IPS-15b (cell line): Measurements from ENCODE around the gene STIP1.
"Not testable (repeated sequence)": the region's sequence is repeated elsewhere in the genome, so short reads cannot be mapped to it uniquely, and the experiment has no call there.

Experiments used
- H3K27me3 ChIP-seq: one replicate; pipeline ENCODE4 v1.6.1; 2013; ENCODE audit warnings: low read length; ENCODE audit not compliant: control insufficient read depth, insufficient read depth
- H3K36me3 ChIP-seq: one replicate; pipeline ENCODE4 v1.6.1; 2013; ENCODE audit warnings: low read length; ENCODE audit not compliant: control insufficient read depth, insufficient read depth
- H3K4me1 ChIP-seq: one replicate; pipeline ENCODE4 v1.6.1; 2013; ENCODE audit warnings: mild to moderate bottlenecking, low read length; ENCODE audit not compliant: control insufficient read depth, insufficient read depth
- H3K4me3 ChIP-seq: one replicate; pipeline ENCODE4 v1.5.1; 2013; ENCODE audit warnings: low read depth, low read length
- H3K9ac ChIP-seq: one replicate; pipeline ENCODE4 v1.6.1; 2013; ENCODE audit warnings: low read depth, mild to moderate bottlenecking, low read length
- H3K9me3 ChIP-seq: one replicate; pipeline ENCODE4 v1.6.1; 2013; ENCODE audit warnings: mild to moderate bottlenecking, low read length; ENCODE audit not compliant: control insufficient read depth, insufficient read depth

The STIP1 gene

GRCh38 chr11:64150051-64150450 lies 35.9 kb upstream of the STIP1 start:
- Histone ChIP-seq H3K9ac (no peak overlapping the region), H3K36me3 (peaks cover 4% of the 10 kb centered on the region), H3K9me3 (no peaks in the 10 kb centered on the region), H3K4me3 (no peak overlapping the region), H3K27me3 (no peaks in the 10 kb centered on the region), H3K4me1 (peaks cover 3% of the 10 kb centered on the region)

GRCh38 chr11:64150481-64151239 lies 35.3 kb upstream of the STIP1 start:
- no peak overlapping the region for H3K9ac ChIP-seq
- no peaks in the 10 kb centered on the region for H3K27me3 ChIP-seq

GRCh38 chr11:64151337-64151736 lies 34.6 kb upstream of the STIP1 start:
- peaks cover 3% of the 10 kb centered on the region for H3K4me1 ChIP-seq
- peaks cover 4% of the 10 kb centered on the region for H3K36me3 ChIP-seq
- no peaks in the 10 kb centered on the region for H3K27me3 ChIP-seq
- no peak overlapping the region for H3K9ac ChIP-seq
- no peak overlapping the region for H3K4me3 ChIP-seq
- no peaks in the 10 kb centered on the region for H3K9me3 ChIP-seq

More at GRCh38 chr11:64150481-64151239, 35.3 kb upstream of the STIP1 start:
- no peaks in the 10 kb centered on the region for H3K9me3 ChIP-seq
- H3K4me3 ChIP-seq: no peak overlapping the region
- H3K36me3 ChIP-seq: peaks cover 4% of the 10 kb centered on the region
- H3K4me1 ChIP-seq: peaks cover 3% of the 10 kb centered on the region

GRCh38 chr11:64152841-64153691 lies 32.9 kb upstream of the STIP1 start:
- H3K27me3 ChIP-seq: no peaks in the 10 kb centered on the region
- peaks cover 3% of the 10 kb centered on the region for H3K4me1 ChIP-seq
- H3K4me3 ChIP-seq: no peak overlapping the region
- H3K36me3 ChIP-seq: peaks cover 4% of the 10 kb centered on the region
- H3K9me3 ChIP-seq: no peaks in the 10 kb centered on the region
- H3K9ac ChIP-seq: no peak overlapping the region

- Histone ChIP-seq H3K9me3 (no peaks in the 10 kb centered on the region), H3K4me3 (no peak overlapping the region), H3K9ac (no peak overlapping the region), H3K27me3 (no peaks in the 10 kb centered on the region), H3K36me3 (peaks cover 4% of the 10 kb centered on the region), H3K4me1 (peaks cover 3% of the 10 kb centered on the region)
Measured at GRCh38 chr11:64153812-64154211, 32.2 kb upstream of the STIP1 start.

GRCh38 chr11:64156235-64157011 lies 29.5 kb upstream of the STIP1 start:
- no peak overlapping the region for H3K9ac ChIP-seq
- no peak overlapping the region for H3K4me3 ChIP-seq
- H3K9me3 ChIP-seq: no peaks in the 10 kb centered on the region
- peaks cover 3% of the 10 kb centered on the region for H3K4me1 ChIP-seq
- H3K27me3 ChIP-seq: no peaks in the 10 kb centered on the region
- H3K36me3 ChIP-seq: peaks cover 4% of the 10 kb centered on the region

GRCh38 chr11:64157631-64158394 lies 28.2 kb upstream of the STIP1 start:
- Histone ChIP-seq H3K9ac (no peak overlapping the region), H3K9me3 (no peaks in the 10 kb centered on the region), H3K27me3 (no peaks in the 10 kb centered on the region), H3K4me1 (peaks cover 3% of the 10 kb centered on the region), H3K36me3 (no peaks in the 10 kb centered on the region), H3K4me3 (no peak overlapping the region)

- Histone ChIP-seq H3K27me3 (no peaks in the 10 kb centered on the region), H3K4me3 (no peak overlapping the region), H3K36me3 (no peaks in the 10 kb centered on the region), H3K4me1 (peaks cover 4% of the 10 kb centered on the region), H3K9ac (no peak overlapping the region), H3K9me3 (no peaks in the 10 kb centered on the region)
Measured at GRCh38 chr11:64161037-64161436, 24.9 kb upstream of the STIP1 start.

GRCh38 chr11:64162769-64163168 lies 23.2 kb upstream of the STIP1 start:
- H3K9ac ChIP-seq, H3K9me3 ChIP-seq, H3K4me1 ChIP-seq, H3K4me3 ChIP-seq, H3K27me3 ChIP-seq, H3K36me3 ChIP-seq: not testable (repeated sequence)

GRCh38 chr11:64163951-64164350 lies 22.0 kb upstream of the STIP1 start:
- Histone ChIP-seq H3K27me3 (no peaks in the 10 kb centered on the region), H3K4me3 (no peak overlapping the region), H3K4me1 (peaks cover 4% of the 10 kb centered on the region)

More at GRCh38 chr11:64163951-64164350, 22.0 kb upstream of the STIP1 start:
- Histone ChIP-seq H3K9me3 (no peaks in the 10 kb centered on the region), H3K9ac (no peak overlapping the region), H3K36me3 (no peaks in the 10 kb centered on the region)
